ENCODE measurements around the gene ANKRD33. TPM values are rescaled to one million over a fixed set of nuclear protein-coding genes. Genes with fewer than 3 reads are reported as not detected.

Gene ANKRD33
- total RNA-seq, 2 donors from 2014 or later = not detected

DNA sequence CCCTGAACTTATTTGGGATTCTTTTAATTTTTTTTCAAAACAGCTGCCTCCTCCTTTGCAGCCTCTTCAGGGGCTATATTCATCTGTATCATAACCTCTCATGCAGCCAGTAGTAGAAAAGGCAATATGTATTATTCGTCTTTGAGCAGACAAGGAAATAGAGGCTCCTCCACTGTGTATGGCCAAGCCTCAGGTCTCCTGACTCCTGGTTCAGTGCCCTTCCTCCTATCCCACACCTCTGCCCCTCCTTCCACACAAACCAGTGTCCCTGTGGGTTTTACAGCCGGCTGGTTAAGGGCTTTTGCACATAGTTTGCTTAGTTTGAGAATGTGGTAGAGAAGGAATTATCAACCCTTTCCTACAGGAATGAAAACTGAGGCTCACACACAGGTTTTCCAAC, 10.6 kb downstream of the ANKRD33 start:
- Histone ChIP-seq H3K27ac (no peak overlapping the region), H3K4me1 (ENCODE audit: control insufficient read depth in 1 of 2, low read depth in 2 of 2) (no peaks in the 10 kb centered on the region), H3K9me3 (no peaks in the 10 kb centered on the region), H3K27me3 (replicated peaks; ENCODE audit: insufficient read depth) (no peaks in the 10 kb centered on the region), H3K4me3 (no peak overlapping the region), H3K36me3 (no peaks in the 10 kb centered on the region)
- TF ChIP-seq, protein P1, sequence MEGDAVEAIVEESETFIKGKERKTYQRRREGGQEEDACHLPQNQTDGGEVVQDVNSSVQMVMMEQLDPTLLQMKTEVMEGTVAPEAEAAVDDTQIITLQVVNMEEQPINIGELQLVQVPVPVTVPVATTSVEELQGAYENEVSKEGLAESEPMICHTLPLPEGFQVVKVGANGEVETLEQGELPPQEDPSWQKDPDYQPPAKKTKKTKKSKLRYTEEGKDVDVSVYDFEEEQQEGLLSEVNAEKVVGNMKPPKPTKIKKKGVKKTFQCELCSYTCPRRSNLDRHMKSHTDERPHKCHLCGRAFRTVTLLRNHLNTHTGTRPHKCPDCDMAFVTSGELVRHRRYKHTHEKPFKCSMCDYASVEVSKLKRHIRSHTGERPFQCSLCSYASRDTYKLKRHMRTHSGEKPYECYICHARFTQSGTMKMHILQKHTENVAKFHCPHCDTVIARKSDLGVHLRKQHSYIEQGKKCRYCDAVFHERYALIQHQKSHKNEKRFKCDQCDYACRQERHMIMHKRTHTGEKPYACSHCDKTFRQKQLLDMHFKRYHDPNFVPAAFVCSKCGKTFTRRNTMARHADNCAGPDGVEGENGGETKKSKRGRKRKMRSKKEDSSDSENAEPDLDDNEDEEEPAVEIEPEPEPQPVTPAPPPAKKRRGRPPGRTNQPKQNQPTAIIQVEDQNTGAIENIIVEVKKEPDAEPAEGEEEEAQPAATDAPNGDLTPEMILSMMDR (IDR thresholded peaks at IDR 0.05) = no peak
- ATAC-seq (ENCODE audit: insufficient number of reproducible peaks, low FRiP score, low read depth) (no peak), DNase-seq (ENCODE audit: low spot score) (no peak)

DNA sequence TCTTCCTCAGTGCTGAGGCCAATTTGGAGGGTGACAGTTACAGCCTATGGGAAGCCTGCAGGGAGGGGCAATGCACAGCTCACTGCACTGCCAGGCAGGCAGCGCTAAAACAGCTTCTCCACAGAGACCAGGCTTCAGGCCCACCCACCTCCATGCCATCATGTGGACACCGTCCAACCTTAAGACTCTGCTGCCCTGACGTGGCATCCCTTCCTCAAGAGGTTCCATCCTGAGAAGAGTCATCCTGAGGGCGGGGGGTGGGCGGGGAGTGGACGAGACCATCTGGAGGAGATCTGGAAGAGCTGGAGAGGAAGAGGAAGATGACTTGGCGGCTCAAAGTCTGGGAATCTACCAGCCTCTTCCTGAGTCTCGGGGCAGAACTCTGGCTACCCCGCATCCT, 11.0 kb downstream of the ANKRD33 start:
- no peaks in the 10 kb centered on the region for H3K36me3 ChIP-seq
- H3K27me3 ChIP-seq (replicated peaks; ENCODE audit: insufficient read depth) = no peaks in the 10 kb centered on the region
- no peaks in the 10 kb centered on the region for H3K9me3 ChIP-seq
- no peak overlapping the region for H3K27ac ChIP-seq
- H3K4me1 ChIP-seq (ENCODE audit: control insufficient read depth in 1 of 2, low read depth in 2 of 2) = no peaks in the 10 kb centered on the region
- TF ChIP-seq, protein P1 (IDR thresholded peaks at IDR 0.05) = no peak
- ATAC-seq (ENCODE audit: insufficient number of reproducible peaks, low FRiP score, low read depth) = no peak
- no peak overlapping the region for H3K4me3 ChIP-seq
- no peak for DNase-seq (ENCODE audit: low spot score)

DNA sequence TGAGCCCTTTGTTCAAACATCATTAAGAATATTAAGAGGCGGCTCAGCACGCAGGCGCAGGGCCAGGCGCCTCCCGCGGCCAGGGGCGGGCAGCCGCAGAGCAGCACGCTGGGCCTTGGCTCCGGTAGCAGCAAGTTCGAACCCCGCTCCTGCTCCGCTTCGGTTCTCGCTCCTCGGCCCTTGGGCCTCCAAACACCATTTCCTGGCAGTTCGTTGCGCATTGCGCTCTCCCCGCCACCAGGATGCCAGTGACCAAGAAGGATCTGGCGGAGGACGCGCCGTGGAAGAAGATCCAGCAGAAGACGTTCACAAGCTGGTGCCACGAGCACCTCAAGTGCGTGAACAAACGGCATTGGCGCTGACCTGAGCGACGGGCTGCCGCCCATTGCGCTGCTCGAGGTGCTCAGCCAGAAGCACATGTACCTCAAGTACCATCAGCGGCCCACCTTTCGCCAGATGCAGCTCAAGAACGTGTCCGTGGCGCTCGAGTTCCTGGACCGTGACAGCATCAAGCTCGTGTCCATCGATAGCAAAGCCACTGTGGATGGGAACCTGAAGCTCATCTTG, 12.5 kb downstream of the ANKRD33 start:
- H3K27me3 ChIP-seq (replicated peaks; ENCODE audit: insufficient read depth) = no peaks in the 10 kb centered on the region
- no peaks in the 10 kb centered on the region for H3K9me3 ChIP-seq
- H3K4me3 ChIP-seq = no peak overlapping the region
- ATAC-seq (ENCODE audit: insufficient number of reproducible peaks, low FRiP score, low read depth) (no peak), DNase-seq (ENCODE audit: low spot score) (no peak)
- H3K27ac ChIP-seq = no peak overlapping the region
- TF ChIP-seq, protein P1 (IDR thresholded peaks at IDR 0.05) = no peak
- no peaks in the 10 kb centered on the region for H3K36me3 ChIP-seq
- H3K4me1 ChIP-seq (ENCODE audit: control insufficient read depth in 1 of 2, low read depth in 2 of 2) = peaks cover 0 to 3% of the 10 kb centered on the region in 2 donors

DNA sequence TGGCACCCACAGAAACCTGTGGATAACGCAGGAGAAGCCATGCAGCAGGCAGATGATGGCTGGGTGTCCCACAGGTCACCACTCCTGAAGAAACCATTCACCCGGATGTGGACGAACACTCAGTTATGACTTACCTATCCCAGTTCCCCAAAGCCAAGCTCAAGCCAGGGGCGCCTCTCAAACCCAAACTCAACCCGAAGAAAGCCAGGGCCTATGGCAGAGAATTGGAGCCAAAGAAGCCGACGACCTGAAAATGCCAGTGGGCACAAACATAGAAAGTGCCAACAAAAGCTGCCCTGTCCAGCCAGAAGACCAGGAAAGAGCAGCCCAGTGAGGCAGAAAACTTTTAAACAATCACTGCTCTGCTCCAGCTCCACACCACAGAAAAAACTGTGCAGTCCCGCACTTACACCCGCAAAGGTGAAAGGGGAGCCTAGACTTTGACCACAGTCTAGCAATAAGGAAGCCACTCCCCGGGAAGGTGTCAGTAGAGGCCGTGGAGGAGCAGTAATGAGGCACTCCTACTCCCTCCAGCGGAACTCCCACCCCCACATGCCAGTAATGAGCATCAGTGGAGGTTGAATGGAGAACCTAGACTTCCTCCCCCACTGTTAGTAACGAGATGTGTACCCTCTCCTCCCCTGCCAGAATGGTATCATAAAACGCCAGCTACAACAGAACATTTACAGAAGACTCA, 13.4 kb downstream of the ANKRD33 start:
- H3K27ac ChIP-seq = no peak overlapping the region
- DNase-seq (ENCODE audit: low spot score) = no peak
- TF ChIP-seq, protein P1 (IDR thresholded peaks at IDR 0.05) = no peak
- no peaks in the 10 kb centered on the region for H3K9me3 ChIP-seq
- no peaks in the 10 kb centered on the region for H3K27me3 ChIP-seq (replicated peaks; ENCODE audit: insufficient read depth)
- ATAC-seq (ENCODE audit: insufficient number of reproducible peaks, low FRiP score, low read depth) = no peak
- no peak overlapping the region for H3K4me3 ChIP-seq
- H3K36me3 ChIP-seq = no peaks in the 10 kb centered on the region
- H3K4me1 ChIP-seq (ENCODE audit: control insufficient read depth in 1 of 2, low read depth in 2 of 2) = peaks cover 0 to 4% of the 10 kb centered on the region in 2 donors

DNA sequence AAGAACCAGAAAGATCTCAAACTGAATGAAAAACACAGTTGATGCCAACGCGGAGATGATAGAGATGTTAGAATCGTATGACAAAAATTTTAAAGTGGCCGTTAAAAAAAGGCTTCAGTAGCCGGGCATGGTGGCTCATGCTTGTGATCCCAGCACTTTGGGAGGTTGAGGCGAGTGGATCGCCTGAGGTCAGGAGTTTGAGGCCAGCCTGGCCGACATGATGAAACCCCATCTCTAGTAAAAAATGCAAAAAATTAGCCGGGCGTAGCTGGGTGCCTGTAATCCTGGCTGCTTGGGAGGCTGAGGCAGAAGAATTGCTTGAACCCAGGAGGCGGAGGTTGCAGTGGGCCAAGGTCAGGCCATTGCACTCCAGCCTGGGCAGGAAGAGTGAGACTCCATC, 14.0 kb downstream of the ANKRD33 start:
- H3K9me3 ChIP-seq = no peaks in the 10 kb centered on the region
- no peaks in the 10 kb centered on the region for H3K27me3 ChIP-seq (replicated peaks; ENCODE audit: insufficient read depth)
- no peaks in the 10 kb centered on the region for H3K36me3 ChIP-seq
- H3K27ac ChIP-seq = no peak overlapping the region
- H3K4me1 ChIP-seq (ENCODE audit: control insufficient read depth in 1 of 2, low read depth in 2 of 2) = peaks cover 0 to 4% of the 10 kb centered on the region in 2 donors
- H3K4me3 ChIP-seq = no peak overlapping the region
- TF ChIP-seq, protein P1 (IDR thresholded peaks at IDR 0.05) = no peak
- ATAC-seq (ENCODE audit: insufficient number of reproducible peaks, low FRiP score, low read depth) (no peak), DNase-seq (ENCODE audit: low spot score) (no peak)

Measured in thoracic aorta (tissue), 2 donors.